ENCODE data around the gene ZYG11B. TPM values are rescaled to one million over a fixed set of nuclear protein-coding genes. Genes with fewer than 3 reads are reported as not detected.

ZYG11B gene
- total RNA-seq, 4 donors from 2014 or later, result 13.9 to 27.8 (median 18.4) TPM

DNA sequence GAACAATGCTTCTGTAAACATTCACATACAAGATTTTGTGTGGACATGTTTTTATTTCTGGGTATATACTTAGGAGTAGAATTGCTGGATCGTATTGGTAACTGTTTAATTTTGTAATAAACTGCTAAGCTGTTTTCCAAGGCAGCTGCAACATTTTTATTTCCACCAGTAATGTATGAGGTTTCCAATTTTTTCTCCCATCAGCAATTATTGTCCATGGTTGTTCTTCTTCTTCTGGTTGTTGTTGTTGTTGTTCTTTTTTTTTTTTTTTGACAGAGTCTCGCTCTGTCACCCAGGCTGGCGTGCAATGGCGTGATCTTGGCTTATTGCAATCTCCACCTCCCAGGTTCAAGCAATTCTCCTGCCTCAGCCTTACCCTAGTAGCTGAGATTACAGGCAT, 26.9 kb downstream of the ZYG11B start:
- no peak for DNase-seq
- Histone ChIP-seq H3K27me3 (no peaks in the 10 kb centered on the region), H3K27ac (no peak overlapping the region), H3K4me1 (peaks cover 0 to 45% (median 12%) of the 10 kb centered on the region in 3 donors), H3K36me3 (peaks cover 0 to 19% (median 0%) of the 10 kb centered on the region in 3 donors), H3K9me3 (no peaks in the 10 kb centered on the region), H3K4me3 (no peak overlapping the region)
- 84 to 86% methylated on average over 4 of the region's 4 CpGs for WGBS, 2 donors
- intact Hi-C loops (cut with DNase I), result no loop called here
- TF ChIP-seq, protein P1, sequence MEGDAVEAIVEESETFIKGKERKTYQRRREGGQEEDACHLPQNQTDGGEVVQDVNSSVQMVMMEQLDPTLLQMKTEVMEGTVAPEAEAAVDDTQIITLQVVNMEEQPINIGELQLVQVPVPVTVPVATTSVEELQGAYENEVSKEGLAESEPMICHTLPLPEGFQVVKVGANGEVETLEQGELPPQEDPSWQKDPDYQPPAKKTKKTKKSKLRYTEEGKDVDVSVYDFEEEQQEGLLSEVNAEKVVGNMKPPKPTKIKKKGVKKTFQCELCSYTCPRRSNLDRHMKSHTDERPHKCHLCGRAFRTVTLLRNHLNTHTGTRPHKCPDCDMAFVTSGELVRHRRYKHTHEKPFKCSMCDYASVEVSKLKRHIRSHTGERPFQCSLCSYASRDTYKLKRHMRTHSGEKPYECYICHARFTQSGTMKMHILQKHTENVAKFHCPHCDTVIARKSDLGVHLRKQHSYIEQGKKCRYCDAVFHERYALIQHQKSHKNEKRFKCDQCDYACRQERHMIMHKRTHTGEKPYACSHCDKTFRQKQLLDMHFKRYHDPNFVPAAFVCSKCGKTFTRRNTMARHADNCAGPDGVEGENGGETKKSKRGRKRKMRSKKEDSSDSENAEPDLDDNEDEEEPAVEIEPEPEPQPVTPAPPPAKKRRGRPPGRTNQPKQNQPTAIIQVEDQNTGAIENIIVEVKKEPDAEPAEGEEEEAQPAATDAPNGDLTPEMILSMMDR (IDR thresholded peaks at IDR 0.05), result no peak
- TF ChIP-seq POLR2A (IDR thresholded peaks at IDR 0.05), result no peak

DNA sequence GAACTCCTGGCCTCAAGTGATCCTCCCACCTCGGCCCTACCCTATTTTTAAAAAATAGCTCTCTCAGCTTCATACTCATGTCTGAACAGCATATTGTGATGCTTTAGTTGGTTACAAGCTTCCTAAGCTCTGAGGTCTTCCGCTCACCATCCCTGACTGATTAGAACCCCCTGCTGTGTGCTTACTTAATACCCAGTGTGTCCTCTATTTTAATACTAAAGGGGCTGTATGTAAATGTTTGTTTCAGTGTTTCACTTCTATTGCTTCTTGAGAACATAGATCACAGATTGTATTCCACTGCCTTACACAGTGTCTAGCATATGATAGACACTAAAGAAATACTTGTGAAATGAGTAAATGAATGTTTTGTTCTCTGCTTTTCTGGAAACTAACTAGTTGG, 29.8 kb downstream of the ZYG11B start:
- Histone ChIP-seq H3K4me3 (no peak overlapping the region), H3K36me3 (peaks cover 0 to 47% (median 0%) of the 10 kb centered on the region in 3 donors), H3K9me3 (no peaks in the 10 kb centered on the region), H3K27me3 (no peaks in the 10 kb centered on the region), H3K27ac (no peak overlapping the region), H3K4me1 (peaks cover 0 to 18% (median 12%) of the 10 kb centered on the region in 3 donors)
- intact Hi-C loops (cut with DNase I), result no loop called here
- WGBS, 2 donors, result 96 to 100% methylated on average over 2 of the region's 2 CpGs
- DNase-seq, result no peak
- TF ChIP-seq, protein P1 (IDR thresholded peaks at IDR 0.05), result no peak
- no peak for TF ChIP-seq POLR2A (IDR thresholded peaks at IDR 0.05)

DNA sequence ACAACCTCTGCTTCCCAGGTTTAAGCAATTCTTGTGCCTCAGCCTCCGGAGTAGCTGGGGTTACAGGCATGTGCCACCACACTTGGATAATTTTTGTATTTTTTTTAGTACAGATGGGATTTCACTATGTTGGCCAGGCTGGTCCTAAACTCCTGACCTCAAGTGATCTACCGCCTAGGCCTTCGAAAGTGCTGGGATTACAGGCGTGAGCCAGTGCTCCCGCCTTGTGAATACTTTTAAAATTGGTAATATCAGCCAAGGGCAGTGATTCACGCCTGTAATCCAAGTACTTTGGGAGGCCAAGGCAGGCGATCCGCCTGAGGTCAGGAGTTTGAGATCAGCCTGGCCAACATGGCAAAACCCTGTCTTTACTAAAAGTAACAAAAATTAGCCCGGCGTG, 33.7 kb downstream of the ZYG11B start:
- DNase-seq, result no peak
- no peaks in the 10 kb centered on the region for H3K4me1 ChIP-seq
- H3K9me3 ChIP-seq, result no peaks in the 10 kb centered on the region
- intact Hi-C loops (cut with DNase I), result no loop called here
- no peaks in the 10 kb centered on the region for H3K27me3 ChIP-seq
- TF ChIP-seq, protein P1 (IDR thresholded peaks at IDR 0.05), result no peak
- TF ChIP-seq POLR2A (IDR thresholded peaks at IDR 0.05), result no peak
- H3K27ac ChIP-seq, result no peak overlapping the region
- 89 to 97% methylated on average over 8 to 10 of the region's 10 CpGs for WGBS, 2 donors
- H3K36me3 ChIP-seq, result peaks cover 0 to 51% (median 0%) of the 10 kb centered on the region in 3 donors
- H3K4me3 ChIP-seq, result no peak overlapping the region

DNA sequence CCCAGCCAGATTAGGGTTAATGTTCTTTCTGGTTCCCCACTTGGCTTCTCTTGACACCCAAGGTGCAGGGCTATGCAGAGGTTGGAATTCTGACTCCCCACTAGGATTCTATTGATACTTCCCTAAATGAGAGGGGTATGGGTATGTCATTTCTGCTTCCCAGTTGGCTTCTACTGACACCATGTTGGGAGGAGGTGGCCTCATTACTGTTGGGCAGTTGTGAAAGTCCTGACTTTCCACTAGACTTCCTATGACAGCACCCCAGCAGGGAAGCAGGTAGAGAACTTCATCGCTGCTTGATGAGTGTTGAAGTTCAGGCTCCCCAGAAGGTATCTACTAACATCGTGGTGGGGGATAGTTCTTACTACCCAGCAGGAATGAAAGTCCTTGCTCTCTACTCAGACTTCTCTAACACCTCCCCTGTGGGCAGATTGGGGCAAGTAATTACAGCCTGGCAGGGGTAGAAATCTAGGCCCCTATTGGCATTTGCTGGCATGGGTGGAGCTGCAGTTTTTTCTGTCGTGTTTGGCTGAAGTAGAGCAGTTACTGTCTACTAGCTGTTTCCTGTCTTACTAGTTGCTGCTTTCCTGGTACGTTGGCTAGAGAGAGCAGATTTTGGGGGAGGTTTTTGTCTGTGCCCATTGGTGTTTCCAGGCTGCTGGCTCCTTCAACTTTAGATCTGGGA, 41.5 kb downstream of the ZYG11B start:
- TF ChIP-seq POLR2A (IDR thresholded peaks at IDR 0.05), result no peak
- TF ChIP-seq, protein P1 (IDR thresholded peaks at IDR 0.05), result no peak
- Histone ChIP-seq H3K27me3 (no peaks in the 10 kb centered on the region), H3K36me3 (peaks cover 0 to 31% (median 0%) of the 10 kb centered on the region in 3 donors), H3K9me3 (no peaks in the 10 kb centered on the region), H3K27ac (no peak overlapping the region), H3K4me1 (no peaks in the 10 kb centered on the region), H3K4me3 (no peak overlapping the region)
- DNase-seq, result no peak
- WGBS, 2 donors, result 61 to 76% methylated on average over 3 to 4 of the region's 4 CpGs
- intact Hi-C loops (cut with DNase I), result no loop called here

DNA sequence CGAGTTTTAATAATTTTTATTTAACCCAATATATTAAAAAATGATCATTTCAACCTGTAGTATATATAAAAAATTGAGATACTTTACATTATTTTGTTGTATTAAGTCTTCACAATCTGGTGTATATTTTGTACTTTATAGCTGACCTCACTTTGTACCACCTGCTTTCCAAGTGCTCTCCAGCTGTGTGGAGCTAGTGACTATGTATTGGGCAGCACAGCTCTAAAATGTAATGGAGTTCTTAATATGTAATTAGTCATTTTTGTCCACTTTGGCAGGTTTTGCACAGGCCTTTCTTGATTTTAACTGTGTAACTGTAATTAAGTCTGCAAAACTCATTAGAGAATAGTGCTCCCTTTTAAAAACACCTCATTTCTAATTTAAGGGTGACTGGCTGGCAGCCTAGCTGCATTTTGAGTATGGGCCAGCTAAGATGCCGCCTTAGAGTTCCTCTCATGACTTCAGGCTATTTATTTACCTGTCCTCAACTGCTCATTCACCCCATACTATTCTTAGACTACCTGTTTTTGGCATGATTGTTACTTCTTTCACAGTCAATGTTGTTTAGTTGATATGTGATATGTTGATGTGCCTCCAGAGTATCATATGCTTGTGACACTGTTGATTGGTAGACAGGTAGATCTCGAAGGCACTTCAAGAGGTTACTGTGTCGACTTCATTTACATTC, 43.2 kb downstream of the ZYG11B start:
- DNase-seq, result no peak
- Histone ChIP-seq H3K27me3 (no peaks in the 10 kb centered on the region), H3K4me1 (no peaks in the 10 kb centered on the region), H3K9me3 (no peaks in the 10 kb centered on the region), H3K4me3 (no peak overlapping the region), H3K36me3 (peaks cover 0 to 36% (median 0%) of the 10 kb centered on the region in 3 donors), H3K27ac (no peak overlapping the region)
- intact Hi-C loops (cut with DNase I), result no loop called here
- TF ChIP-seq, protein P1 (IDR thresholded peaks at IDR 0.05), result no peak
- TF ChIP-seq POLR2A (IDR thresholded peaks at IDR 0.05), result no peak
- WGBS, 2 donors, result 76 to 86% methylated on average over 4 of the region's 4 CpGs

Data from esophagus squamous epithelium (tissue), 5 donors.